Measurements from ENCODE around the gene DESI1.

- no peak for TF ChIP-seq CTCF (IDR thresholded peaks at IDR 0.05)
- no peak for TF ChIP-seq POLR2A (IDR thresholded peaks at IDR 0.05)
- TF ChIP-seq POLR2AphosphoS5 (IDR thresholded peaks at IDR 0.05), result no peak
These were observed 7.4 kb downstream of the DESI1 start for GRCh38 chr22:41613456-41613855.
